Measurements from ENCODE around the gene ITPK1.
A peak's percentile ranks its signal among the peaks of the same experiment; 100 is the strongest.

Gene ITPK1

GRCh38 chr14:93028724-93029076, 87.0 kb downstream of the ITPK1 start:
- no peak for DNase-seq (ENCODE audit: low read depth, low spot score)

GRCh38 chr14:93027810-93028723, 87.7 kb downstream of the ITPK1 start:
- no peak for DNase-seq (ENCODE audit: low read depth, low spot score)

GRCh38 chr14:93026339-93026738, 89.4 kb downstream of the ITPK1 start:
- no peak for DNase-seq (ENCODE audit: low read depth, low spot score)

DNA sequence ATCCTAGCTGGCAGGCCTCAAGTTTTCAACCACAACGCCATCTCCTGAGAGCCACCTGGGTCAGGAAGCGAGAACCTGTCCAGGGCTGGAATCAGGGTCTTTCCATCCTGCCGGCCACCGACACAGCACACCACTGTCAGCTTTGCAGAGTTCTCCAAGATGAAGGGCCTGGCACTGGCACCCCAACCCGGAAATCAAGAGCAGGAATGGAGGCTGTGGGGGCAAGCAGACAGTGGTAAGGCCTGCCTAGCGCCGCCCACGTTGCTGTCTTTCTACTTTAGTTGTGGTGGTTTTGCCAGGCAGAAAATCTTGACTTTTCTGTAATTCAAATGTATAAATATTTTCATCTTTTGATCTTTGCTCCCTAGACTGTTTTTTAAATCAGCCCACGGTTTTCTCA, 90.7 kb downstream of the ITPK1 start:
- DNase-seq (ENCODE audit: low read depth, low spot score) = no peak

DNA sequence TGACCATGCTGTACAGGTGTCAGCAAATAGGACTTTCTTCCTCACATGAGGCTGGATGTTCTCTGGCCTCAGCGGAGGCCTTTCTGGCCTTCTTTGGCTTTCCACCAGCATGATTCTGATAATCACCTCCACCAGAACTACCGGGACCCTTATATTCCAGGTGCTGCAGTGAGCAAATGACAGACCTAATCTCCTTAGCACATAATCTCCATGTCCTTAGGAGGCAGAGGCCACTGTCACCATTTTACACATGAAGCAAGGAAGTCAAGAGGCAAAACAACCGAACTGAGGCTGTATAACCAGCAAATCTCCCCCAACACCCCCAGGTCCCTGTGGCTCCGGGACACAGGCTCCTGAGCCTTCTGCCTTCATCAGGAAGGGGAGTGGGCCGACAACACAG, 91.2 kb downstream of the ITPK1 start:
- no peak for DNase-seq (ENCODE audit: low read depth, low spot score)

GRCh38 chr14:93023802-93024434, 91.8 kb downstream of the ITPK1 start:
- no peak for DNase-seq (ENCODE audit: low read depth, low spot score)

DNA sequence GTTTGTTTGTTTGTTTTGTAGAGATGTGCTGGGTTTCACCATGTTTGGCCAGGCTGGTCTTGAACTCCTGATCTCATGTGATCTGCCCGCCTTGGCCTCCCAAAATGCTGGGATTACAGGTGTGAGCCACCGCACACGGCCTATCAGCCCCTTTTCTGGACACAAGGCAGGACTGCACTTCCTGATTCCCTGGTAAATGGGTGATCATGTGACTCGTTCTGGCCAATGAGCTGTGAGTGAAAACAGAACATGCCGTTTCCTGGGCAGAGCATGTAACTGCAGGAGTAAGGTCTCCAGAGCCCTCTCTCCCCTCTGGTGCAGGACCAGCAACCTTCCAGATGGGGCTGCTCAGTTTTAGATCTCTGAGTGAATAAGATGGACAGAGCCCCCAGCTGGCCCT, 92.7 kb downstream of the ITPK1 start:
- peak; percentile 64 for DNase-seq (ENCODE audit: low read depth, low spot score)

DNA sequence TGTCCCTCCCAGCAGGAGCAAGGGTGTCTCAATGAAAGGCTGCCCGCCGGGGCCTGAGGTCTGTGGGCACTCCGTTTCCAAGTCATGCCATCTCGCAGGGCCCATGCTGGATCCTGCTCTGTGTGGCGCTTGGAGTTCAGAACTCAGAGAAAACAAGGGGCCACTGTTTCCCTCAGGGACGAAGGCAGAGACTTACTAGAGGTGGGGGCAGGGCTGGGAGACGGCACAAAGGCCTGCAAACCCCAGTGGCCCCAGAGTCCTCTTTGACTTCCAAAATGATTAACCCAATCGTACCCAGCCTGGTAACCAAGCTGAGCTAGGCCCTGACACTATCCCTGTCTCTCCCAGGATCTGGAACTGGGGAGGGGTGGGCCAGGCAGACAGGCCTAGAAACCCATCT, 95.8 kb downstream of the ITPK1 start:
- DNase-seq (ENCODE audit: low read depth, low spot score) = no peak

GRCh38 chr14:93019367-93019843, 96.3 kb downstream of the ITPK1 start:
- no peak for DNase-seq (ENCODE audit: low read depth, low spot score)

DNA sequence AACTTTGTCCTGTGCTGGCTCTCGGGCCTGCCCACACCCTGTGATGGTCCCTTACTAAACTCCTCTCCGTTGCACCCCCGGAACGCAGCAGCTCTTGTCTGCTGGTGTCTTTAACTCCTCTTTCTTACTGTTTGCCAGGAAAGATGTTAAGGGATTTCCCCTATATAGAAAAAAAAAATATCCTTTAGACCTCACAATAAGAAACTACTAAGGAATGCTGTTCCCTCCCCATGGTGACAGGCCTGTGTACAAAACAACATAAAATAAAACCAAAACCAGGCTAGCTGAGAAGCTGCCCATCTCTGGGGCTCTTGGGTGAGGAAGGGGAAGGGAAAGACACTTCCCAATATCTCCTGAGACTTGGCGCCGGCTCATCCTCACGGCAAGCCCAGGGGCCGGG, 97.4 kb downstream of the ITPK1 start:
- DNase-seq (ENCODE audit: low read depth, low spot score) = no peak

- no peak for DNase-seq (ENCODE audit: low read depth, low spot score)
Observed at GRCh38 chr14:93017898-93018297, 97.8 kb downstream of the ITPK1 start.

GRCh38 chr14:93017301-93017797, 98.4 kb downstream of the ITPK1 start:
- DNase-seq (ENCODE audit: low read depth, low spot score) = no peak

- no peak for DNase-seq (ENCODE audit: low read depth, low spot score)
Observed at GRCh38 chr14:93016275-93016845, 99.4 kb downstream of the ITPK1 start.

DNA sequence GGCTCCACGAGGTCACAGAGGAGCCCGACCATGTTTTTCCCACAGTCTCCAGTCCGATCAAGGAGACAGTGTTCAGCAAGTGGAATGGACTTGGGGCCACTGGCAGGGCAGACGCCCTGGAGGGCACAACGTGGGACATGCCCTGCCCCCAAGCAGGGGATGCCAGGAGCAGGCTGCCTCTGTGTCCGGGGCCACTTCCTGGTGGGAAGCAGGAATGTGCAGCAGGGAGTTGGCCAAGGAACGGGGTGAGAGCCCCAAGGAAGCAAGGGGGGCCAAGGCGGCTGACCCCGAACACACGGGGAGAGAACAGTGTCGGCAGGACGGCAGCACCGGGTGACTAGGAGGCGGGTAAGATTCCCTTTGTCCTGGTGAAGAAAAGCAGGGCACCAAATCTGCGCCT, 100.2 kb downstream of the ITPK1 start:
- DNase-seq (ENCODE audit: low read depth, low spot score) = no peak

GRCh38 chr14:93015064-93015463, 100.7 kb downstream of the ITPK1 start:
- DNase-seq (ENCODE audit: low read depth, low spot score) = no peak

GRCh38 chr14:93014058-93015023, 101.4 kb downstream of the ITPK1 start:
- DNase-seq (ENCODE audit: low read depth, low spot score) = no peak

DNA sequence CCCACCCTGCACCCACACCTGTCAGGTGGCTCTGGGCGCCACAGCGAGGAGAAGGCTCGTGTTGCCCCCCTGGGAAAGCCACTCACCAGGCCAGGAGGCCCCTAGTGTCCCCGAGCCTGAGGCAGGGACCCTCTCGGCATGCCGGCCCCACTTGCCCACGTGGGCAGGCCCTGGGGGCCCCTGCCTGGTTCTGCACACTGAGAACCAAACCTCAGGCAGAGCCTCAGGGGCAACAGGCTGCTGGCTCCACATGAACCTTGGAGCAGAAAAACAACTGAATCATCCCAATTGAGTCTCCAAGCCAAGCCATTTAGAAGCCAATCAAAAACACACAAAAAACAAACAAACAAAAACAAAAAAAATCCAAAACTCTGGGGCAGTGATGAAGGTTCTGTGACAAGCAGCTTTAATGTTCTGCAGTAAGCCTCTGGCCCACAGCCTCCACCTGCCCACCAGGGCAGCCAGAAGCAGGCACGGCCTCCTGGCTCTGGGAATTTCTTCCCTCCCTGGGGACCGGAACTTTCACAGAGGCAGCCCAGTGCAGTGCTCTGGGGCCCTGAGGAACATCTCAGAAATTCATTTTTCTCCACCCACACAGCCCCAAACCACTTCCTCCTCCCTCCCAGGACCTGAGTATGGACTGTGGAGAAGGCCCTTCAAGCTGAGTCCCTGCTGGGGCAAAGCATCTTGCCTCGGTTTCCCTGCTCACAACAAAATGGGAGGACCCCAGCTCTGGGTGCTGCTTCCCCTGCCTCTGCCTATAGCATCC, 102.6 kb downstream of the ITPK1 start:
- DNase-seq (ENCODE audit: low read depth, low spot score) = no peak

DNA sequence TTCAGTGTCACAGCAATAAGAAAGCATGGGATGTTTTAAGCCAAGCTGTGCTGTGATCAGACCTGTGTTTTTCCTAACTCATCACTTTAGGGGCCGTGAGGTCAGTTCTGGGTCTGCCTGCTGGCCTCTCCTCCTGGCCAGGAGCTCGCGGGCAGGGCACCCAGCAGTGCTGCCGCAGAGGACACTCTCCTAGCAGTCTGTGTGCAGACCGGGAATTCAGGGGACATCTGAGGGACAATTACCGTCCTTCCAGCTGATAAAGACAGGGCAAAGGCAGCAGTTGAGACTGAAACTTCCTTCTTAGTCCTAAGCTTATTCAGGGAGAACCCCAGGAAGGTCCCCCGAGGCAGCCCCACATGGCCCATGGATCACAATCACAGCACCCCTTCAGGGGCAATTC, 103.2 kb downstream of the ITPK1 start:
- DNase-seq (ENCODE audit: low read depth, low spot score) = no peak

DNA sequence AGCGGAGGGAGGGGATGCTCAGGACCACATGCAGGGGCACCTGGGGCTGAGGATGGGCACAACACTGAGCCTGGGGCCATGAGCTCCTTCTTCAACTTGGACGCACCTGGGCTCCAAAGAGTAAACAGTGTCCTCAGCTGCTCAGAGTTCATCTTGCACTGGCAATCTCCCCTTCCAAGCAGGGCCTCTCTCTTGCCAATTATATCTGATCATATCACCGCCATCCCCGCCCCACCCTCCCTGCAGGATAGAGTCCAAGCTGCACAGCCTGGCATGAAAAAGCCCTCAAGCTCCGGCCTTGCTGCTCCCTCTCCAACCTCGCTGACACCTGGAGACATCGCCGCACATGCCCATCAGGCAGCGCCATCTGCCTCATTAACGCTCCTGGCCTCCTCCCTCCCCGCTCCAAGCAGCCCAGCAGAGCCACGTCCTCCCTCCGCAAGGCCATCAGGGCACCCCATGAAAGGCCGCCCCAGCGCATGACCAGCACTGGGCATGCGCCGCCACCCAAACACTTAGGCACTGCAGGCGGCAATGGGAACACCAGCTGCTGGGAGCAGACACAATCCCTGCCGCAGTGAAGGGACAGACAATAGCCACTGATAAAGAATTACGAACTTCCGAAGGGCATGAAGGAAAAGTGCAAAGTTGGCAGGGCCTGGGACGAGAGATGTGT, 103.9 kb downstream of the ITPK1 start:
- no peak for DNase-seq (ENCODE audit: low read depth, low spot score)

DNA sequence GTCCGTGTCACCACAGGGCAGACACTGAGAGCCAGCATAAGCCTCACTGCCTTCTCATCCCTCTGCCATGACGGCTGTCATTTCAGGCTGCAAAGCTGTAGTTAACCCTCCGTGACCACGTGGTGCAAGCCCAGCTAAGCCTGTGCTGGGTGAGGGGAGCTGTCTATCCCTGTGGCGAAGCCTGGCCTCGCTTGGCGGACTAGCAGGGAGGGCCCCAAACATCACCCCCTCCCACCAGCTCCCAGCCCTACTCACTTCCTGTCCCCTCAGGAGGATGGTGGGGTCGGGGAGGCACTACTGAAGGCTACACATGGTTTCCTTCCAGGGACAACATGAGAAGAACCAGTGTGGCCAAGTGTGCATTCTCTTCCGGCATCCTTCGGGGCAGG, 104.6 kb downstream of the ITPK1 start:
- DNase-seq (ENCODE audit: low read depth, low spot score) = no peak
